ENCODE measurements around the gene LDLR.

DNA sequence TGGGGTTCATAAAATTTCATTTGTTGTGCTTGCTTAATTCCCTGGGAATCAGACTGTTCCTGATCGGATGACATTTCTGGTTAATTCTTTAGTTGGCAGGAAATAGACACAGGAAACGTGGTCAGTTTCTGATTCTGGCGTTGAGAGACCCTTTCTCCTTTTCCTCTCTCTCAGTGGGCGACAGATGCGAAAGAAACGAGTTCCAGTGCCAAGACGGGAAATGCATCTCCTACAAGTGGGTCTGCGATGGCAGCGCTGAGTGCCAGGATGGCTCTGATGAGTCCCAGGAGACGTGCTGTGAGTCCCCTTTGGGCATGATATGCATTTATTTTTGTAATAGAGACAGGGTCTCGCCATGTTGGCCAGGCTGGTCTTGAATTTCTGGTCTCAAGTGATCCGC lies 10.8 kb downstream of the LDLR start:
- TF ChIP-seq, protein P1, sequence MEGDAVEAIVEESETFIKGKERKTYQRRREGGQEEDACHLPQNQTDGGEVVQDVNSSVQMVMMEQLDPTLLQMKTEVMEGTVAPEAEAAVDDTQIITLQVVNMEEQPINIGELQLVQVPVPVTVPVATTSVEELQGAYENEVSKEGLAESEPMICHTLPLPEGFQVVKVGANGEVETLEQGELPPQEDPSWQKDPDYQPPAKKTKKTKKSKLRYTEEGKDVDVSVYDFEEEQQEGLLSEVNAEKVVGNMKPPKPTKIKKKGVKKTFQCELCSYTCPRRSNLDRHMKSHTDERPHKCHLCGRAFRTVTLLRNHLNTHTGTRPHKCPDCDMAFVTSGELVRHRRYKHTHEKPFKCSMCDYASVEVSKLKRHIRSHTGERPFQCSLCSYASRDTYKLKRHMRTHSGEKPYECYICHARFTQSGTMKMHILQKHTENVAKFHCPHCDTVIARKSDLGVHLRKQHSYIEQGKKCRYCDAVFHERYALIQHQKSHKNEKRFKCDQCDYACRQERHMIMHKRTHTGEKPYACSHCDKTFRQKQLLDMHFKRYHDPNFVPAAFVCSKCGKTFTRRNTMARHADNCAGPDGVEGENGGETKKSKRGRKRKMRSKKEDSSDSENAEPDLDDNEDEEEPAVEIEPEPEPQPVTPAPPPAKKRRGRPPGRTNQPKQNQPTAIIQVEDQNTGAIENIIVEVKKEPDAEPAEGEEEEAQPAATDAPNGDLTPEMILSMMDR (IDR thresholded peaks at IDR 0.05; ENCODE audit: low read depth, low read length) = no peak
- TF ChIP-seq POLR2A (IDR thresholded peaks at IDR 0.05; ENCODE audit: extremely low read depth, insufficient read length) (no peak), MAX (IDR thresholded peaks at IDR 0.05; ENCODE audit: low read depth, low read length) (no peak), MYC (IDR thresholded peaks at IDR 0.05; ENCODE audit: low read depth, low read length) (no peak)

Measured in NB4 (cell line).